ENCODE measurements around the gene SLC25A42.
"Not testable (repeated sequence)": the region's sequence is repeated elsewhere in the genome, so short reads cannot be mapped to it uniquely, and the experiment has no call there.

Gene SLC25A42

GRCh38 chr19:19096641-19097627, 33.1 kb downstream of the SLC25A42 start:
- DNase-seq: no peak
- no peak for TF ChIP-seq GATA1 (IDR thresholded peaks at IDR 0.05; ENCODE audit: low read depth, low read length)
- no peak for TF ChIP-seq POLR2A (IDR thresholded peaks at IDR 0.05; ENCODE audit: low read length)

GRCh38 chr19:19098084-19098702, 34.4 kb downstream of the SLC25A42 start:
- DNase-seq: no peak
- TF ChIP-seq POLR2A (IDR thresholded peaks at IDR 0.05; ENCODE audit: low read length) (no peak), GATA1 (IDR thresholded peaks at IDR 0.05; ENCODE audit: low read depth, low read length) (no peak)

GRCh38 chr19:19098703-19099632, 35.2 kb downstream of the SLC25A42 start:
- TF ChIP-seq GATA1 (IDR thresholded peaks at IDR 0.05; ENCODE audit: low read depth, low read length) (no peak), POLR2A (IDR thresholded peaks at IDR 0.05; ENCODE audit: low read length) (no peak)
- no peak for DNase-seq

- TF ChIP-seq POLR2A (IDR thresholded peaks at IDR 0.05; ENCODE audit: low read length) (no peak), GATA1 (IDR thresholded peaks at IDR 0.05; ENCODE audit: low read depth, low read length) (no peak)
- no peak for DNase-seq
Observed at GRCh38 chr19:19101540-19101939, 37.7 kb downstream of the SLC25A42 start.

- DNase-seq: not testable (repeated sequence)
Observed at GRCh38 chr19:19102566-19102965, 38.8 kb downstream of the SLC25A42 start.

GRCh38 chr19:19103167-19103566, 39.4 kb downstream of the SLC25A42 start:
- TF ChIP-seq POLR2A (IDR thresholded peaks at IDR 0.05; ENCODE audit: low read length) (no peak), GATA1 (IDR thresholded peaks at IDR 0.05; ENCODE audit: low read depth, low read length) (no peak)
- DNase-seq: no peak

- TF ChIP-seq POLR2A (IDR thresholded peaks at IDR 0.05; ENCODE audit: low read length) (no peak), GATA1 (IDR thresholded peaks at IDR 0.05; ENCODE audit: low read depth, low read length) (no peak)
- peak in 1 of 2 experiments; percentile 66 for DNase-seq
Observed at GRCh38 chr19:19105365-19106055, 41.7 kb downstream of the SLC25A42 start.

GRCh38 chr19:19106056-19106551, 42.3 kb downstream of the SLC25A42 start:
- no peak for TF ChIP-seq POLR2A (IDR thresholded peaks at IDR 0.05; ENCODE audit: low read length)
- TF ChIP-seq GATA1 (IDR thresholded peaks at IDR 0.05; ENCODE audit: low read depth, low read length): no peak
- no peak for DNase-seq

GRCh38 chr19:19106938-19107337, 43.1 kb downstream of the SLC25A42 start:
- not testable (repeated sequence) for DNase-seq

- TF ChIP-seq POLR2A (IDR thresholded peaks at IDR 0.05; ENCODE audit: low read length) (no peak), GATA1 (IDR thresholded peaks at IDR 0.05; ENCODE audit: low read depth, low read length) (no peak)
- no peak for DNase-seq
Observed at GRCh38 chr19:19107654-19108053, 43.9 kb downstream of the SLC25A42 start.

- TF ChIP-seq POLR2A (IDR thresholded peaks at IDR 0.05; ENCODE audit: low read length) (no peak), GATA1 (IDR thresholded peaks at IDR 0.05; ENCODE audit: low read depth, low read length) (no peak)
Observed at GRCh38 chr19:19109601-19110000, 45.8 kb downstream of the SLC25A42 start.

GRCh38 chr19:19110410-19111135, 46.8 kb downstream of the SLC25A42 start:
- peak in 1 of 2 experiments; percentile 65 for DNase-seq
- TF ChIP-seq POLR2A (IDR thresholded peaks at IDR 0.05; ENCODE audit: low read length) (no peak), GATA1 (IDR thresholded peaks at IDR 0.05; ENCODE audit: low read depth, low read length) (no peak)

More at GRCh38 chr19:19109601-19110000, 45.8 kb downstream of the SLC25A42 start:
- DNase-seq: no peak
